ENCODE data around the gene TCFL5.

TCFL5 gene

DNA sequence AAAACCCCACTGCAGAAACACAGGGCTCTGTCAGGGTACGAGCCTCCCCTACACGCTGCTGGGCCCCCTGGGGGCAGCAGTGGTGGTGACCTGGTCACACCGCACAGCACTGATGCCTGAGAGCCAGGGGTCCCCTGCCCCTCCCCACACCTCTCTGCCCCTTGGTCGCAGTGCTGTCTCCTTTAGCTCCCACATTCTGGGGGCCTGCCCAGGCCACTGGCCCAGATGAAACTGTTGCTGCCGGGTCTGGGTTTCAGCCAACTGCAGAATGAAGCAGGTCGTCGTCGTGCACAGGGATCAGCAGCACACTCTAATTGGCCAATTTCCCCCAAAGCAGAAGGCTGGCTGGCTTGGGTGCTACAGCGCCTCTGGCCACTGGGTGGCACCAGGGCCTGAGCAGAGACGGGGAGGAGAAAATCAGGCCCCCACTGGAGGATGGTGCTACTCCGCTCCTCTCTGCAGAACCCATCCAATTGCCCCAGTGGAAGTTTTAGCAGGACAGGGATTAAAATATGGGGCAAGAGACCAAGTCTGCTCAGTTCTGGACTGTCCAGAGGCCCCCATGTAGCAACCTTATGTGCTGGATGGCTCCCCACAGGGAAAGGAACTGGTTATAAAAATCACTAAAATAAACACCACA, 38.5 kb upstream of the TCFL5 start:
- CTCF ChIA-PET = interaction anchor here (1.1 to 7.3 kb wide), 9 partner anchors 9 to 109 kb away, joined by 3 to 46 read pairs (median 9); partner anchors contain the start of gene DIDO1
- Mint-ChIP-seq H3K4me3 (no peak overlapping the region), H3K27ac (peak overlapping the region; percentile 89), H3K4me1 (peaks cover 46% of the 10 kb centered on the region), H3K27me3 (peaks cover 4% of the 10 kb centered on the region), H3K9me3 (no peaks in the 10 kb centered on the region), H3K36me3 (peaks cover 52% of the 10 kb centered on the region)
- peak; percentile 83 for DNase-seq

DNA sequence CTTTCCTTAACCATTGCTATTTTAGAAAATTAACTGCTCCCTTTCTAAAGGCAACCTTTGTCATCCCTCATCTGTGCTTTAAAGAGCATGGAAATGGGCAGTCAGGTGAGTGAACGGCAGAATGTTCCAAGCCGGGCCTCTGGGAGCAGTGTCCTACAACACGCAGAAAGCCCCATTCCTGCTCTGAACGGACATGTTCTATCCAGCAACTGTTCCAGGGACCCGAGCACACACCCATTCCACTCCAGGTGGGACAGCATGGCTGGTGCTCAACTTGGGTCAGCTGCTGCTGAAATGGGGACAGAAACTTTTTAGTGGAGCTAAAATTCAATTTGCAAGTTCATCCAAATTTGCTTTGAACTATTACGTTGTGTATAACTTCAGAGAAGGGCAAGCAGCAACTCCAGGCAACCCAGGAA, 38.0 kb upstream of the TCFL5 start:
- no peak overlapping the region for H3K4me3 Mint-ChIP-seq
- peak overlapping the region; percentile 33 for H3K27ac Mint-ChIP-seq
- H3K4me1 Mint-ChIP-seq = peaks cover 46% of the 10 kb centered on the region
- peaks cover 50% of the 10 kb centered on the region for H3K36me3 Mint-ChIP-seq
- CTCF ChIA-PET = interaction anchor here (1.3 to 7.3 kb wide), 8 partner anchors 8 to 109 kb away, joined by 4 to 46 read pairs (median 11); partner anchors contain the start of gene DIDO1
- H3K27me3 Mint-ChIP-seq = peaks cover 4% of the 10 kb centered on the region
- DNase-seq = no peak
- H3K9me3 Mint-ChIP-seq = no peaks in the 10 kb centered on the region

DNA sequence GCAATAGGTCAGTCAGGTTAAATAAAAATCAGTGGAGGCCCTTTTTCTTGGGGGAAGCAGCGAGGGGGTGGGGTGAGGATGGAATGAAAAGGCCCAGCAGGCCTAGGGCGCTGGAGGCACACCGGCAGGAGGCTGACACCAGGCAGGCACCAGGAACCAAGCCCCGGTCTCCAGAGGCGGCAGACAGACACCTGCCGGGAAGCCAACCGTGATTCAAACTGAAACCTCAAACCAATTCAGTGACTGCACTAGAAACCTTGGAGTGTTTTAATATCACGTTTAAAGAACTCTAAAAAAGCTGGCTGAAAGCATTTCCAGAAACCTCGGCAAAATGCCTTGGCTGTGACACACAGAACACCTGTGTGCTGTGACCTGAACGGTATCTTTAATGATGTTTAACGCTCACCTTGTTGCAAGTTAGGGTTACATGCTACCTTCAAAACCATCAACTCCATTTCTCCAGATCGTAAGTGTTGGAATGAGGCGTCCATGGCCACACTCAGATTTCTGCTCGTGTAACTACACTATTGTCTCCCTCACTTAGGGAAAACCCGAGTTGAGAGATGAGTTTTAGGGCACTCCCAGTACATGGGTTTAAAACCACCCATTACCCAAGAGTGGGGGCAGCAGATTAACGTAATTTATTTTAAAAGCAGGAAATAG, 37.5 kb upstream of the TCFL5 start:
- no peak for DNase-seq
- H3K9me3 Mint-ChIP-seq = no peaks in the 10 kb centered on the region
- peak overlapping the region; percentile 86 for H3K27ac Mint-ChIP-seq
- H3K4me1 Mint-ChIP-seq = peaks cover 49% of the 10 kb centered on the region
- peaks cover 51% of the 10 kb centered on the region for H3K36me3 Mint-ChIP-seq
- H3K4me3 Mint-ChIP-seq = peak overlapping the region; percentile 26
- CTCF ChIA-PET = interaction anchor here (1.3 to 7.3 kb wide), 9 partner anchors 8 to 110 kb away, joined by 4 to 46 read pairs (median 9); partner anchors contain the start of gene DIDO1
- peaks cover 4% of the 10 kb centered on the region for H3K27me3 Mint-ChIP-seq

DNA sequence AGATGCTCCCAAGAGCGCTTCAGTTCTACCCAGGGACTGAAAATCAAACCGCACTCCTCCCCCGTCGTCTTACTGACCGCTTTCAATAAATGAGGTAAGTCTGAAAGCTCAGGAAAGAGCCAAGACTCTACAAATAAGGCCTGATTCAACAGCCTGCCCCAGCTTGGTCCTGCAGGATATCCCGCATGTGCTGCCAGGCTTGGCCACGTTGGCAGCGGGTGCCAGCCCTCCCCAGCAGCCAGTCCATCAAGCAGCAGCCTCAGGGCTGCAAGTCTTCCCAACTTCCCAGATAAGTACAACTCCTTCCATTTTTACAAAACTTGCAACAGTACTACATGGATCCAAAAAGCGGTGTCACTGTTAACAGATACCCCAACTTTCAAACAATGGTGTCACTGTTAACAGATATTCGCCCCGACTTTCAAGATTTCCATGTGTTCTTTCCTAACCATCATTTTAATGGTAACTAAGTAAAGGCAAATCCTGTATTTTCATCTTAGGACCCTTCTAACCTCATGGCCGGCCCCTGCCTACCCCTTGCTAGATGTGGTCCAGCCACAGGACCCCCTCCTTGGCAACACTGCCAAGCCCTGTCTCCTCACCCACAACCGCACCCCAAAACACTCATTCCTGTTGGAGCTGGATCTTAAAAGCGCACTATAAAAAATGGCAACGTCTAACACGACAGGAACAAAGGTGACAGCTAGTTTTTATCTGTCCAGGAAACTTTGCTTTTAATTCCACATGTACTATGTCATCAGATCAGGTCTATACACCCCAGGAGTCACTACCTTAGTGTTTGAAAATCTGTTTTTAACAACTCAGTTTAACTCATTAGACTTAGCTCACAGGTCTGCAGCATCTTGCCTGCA, 36.7 kb upstream of the TCFL5 start:
- Mint-ChIP-seq H3K27ac (peak overlapping the region; percentile 86), H3K36me3 (peaks cover 53% of the 10 kb centered on the region), H3K4me3 (no peak overlapping the region), H3K4me1 (peaks cover 56% of the 10 kb centered on the region), H3K27me3 (peaks cover 4% of the 10 kb centered on the region), H3K9me3 (no peaks in the 10 kb centered on the region)
- CTCF ChIA-PET = interaction anchor here (1.4 to 7.3 kb wide), 8 partner anchors 8 to 36 kb away, joined by 4 to 46 read pairs (median 8); partner anchors contain the start of gene DIDO1
- DNase-seq = no peak

DNA sequence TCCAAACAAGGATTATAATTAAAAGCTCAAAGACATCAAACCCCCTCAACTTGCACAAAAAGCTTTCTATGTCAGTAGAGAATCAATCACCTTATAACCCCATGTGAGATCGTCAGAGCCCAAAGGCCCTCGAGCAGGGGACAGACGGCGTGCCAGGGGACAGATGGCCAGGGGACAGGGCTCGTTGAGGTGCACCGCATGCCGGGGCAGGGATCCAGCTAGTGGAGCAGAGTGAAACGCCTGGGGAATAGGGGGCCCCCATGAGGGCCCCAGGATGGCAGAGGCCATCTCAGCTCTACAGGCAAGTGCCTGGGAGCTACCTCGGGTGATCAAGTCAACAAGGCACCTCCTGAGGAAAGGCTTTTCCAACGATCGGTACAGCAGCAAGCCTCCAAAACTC, 36.0 kb upstream of the TCFL5 start:
- H3K27ac Mint-ChIP-seq = peak overlapping the region; percentile 33
- H3K4me3 Mint-ChIP-seq = no peak overlapping the region
- H3K36me3 Mint-ChIP-seq = peaks cover 58% of the 10 kb centered on the region
- no peak for DNase-seq
- H3K9me3 Mint-ChIP-seq = no peaks in the 10 kb centered on the region
- CTCF ChIA-PET = interaction anchor here (1.4 to 7.3 kb wide), 3 partner anchors 9 to 23 kb away, joined by 4 to 46 read pairs (median 5); no protein-coding TSS in a partner anchor
- peaks cover 62% of the 10 kb centered on the region for H3K4me1 Mint-ChIP-seq
- H3K27me3 Mint-ChIP-seq = peaks cover 4% of the 10 kb centered on the region

DNA sequence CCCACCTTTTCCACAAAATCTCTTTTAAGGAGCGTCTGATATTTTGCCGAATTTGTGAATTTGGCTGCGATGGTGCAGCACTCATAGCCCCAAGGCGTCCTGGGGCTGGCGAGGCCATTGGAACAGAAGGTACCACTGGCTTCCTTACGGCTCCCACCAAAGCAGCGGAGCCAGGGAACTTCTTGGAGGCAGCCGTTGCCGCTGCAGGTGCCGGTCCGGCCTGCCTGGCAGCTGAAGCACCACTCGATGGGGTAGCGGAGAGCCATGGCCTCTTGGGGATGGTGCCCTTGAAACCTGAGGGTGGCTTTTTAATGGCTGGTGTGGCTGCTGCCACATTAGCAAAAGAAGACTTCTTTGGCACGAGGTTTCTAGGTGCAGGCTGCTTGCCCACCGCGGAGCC, 34.9 kb upstream of the TCFL5 start:
- Mint-ChIP-seq H3K27me3 (peaks cover 4% of the 10 kb centered on the region), H3K4me1 (peaks cover 66% of the 10 kb centered on the region), H3K9me3 (no peaks in the 10 kb centered on the region), H3K36me3 (peaks cover 60% of the 10 kb centered on the region), H3K4me3 (no peak overlapping the region), H3K27ac (no peak overlapping the region)
- CTCF ChIA-PET = interaction anchor here (1.4 kb wide), 1 partner anchor 11 kb away, joined by 4 read pairs; no protein-coding TSS in a partner anchor
- no peak for DNase-seq

DNA sequence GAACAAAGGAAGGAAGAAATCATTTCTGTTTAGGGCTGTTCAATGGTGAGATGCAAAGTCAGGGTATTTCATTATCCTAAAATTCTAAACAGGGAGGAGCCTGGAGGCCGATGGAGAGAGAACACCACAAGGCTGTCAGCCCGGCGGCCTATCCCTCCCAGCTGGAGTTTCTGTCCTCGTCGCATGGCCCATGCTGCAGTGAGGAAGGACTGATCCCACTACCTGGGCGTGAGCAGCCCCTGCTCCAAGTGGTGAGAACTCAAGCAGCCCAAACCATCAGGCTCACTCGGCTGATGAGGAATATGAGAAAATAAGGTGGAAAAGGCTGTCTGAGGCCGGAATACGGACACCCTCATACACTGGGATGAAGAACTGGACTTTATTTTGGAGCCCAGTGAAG, 33.9 kb upstream of the TCFL5 start:
- H3K27ac Mint-ChIP-seq = peak overlapping the region; percentile 83
- peaks cover 66% of the 10 kb centered on the region for H3K4me1 Mint-ChIP-seq
- no peaks in the 10 kb centered on the region for H3K9me3 Mint-ChIP-seq
- no peak overlapping the region for H3K4me3 Mint-ChIP-seq
- CTCF ChIA-PET = no interaction called here
- H3K27me3 Mint-ChIP-seq = peaks cover 4% of the 10 kb centered on the region
- DNase-seq = no peak
- H3K36me3 Mint-ChIP-seq = peaks cover 70% of the 10 kb centered on the region

DNA sequence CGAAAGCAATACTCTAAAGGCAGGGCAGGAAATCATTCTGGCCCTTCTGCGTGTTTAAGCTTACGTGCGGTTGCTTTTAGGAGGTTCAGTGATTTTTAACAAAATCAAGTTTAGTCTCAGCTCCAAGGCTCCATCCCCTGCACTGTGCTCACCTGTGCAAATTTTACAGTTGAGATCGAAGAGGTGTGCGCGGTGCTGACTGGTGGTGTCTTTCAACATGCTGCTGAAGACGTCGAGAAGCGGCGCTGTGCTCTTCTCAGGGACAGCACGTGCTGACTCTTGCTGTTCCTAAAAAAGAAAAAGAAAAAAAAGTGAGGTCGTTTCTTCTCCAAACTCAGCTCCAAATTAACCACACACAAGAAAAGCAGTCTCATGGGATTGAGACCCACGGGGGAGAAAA, 32.6 kb upstream of the TCFL5 start:
- no peak for DNase-seq
- CTCF ChIA-PET = interaction anchor here (1.3 to 2.5 kb wide), 2 partner anchors 13 to 20 kb away, joined by 3 to 11 read pairs; no protein-coding TSS in a partner anchor
- Mint-ChIP-seq H3K9me3 (no peaks in the 10 kb centered on the region), H3K36me3 (peaks cover 78% of the 10 kb centered on the region), H3K27ac (peak overlapping the region; percentile 55), H3K4me3 (no peak overlapping the region), H3K4me1 (peaks cover 59% of the 10 kb centered on the region), H3K27me3 (no peaks in the 10 kb centered on the region)

DNA sequence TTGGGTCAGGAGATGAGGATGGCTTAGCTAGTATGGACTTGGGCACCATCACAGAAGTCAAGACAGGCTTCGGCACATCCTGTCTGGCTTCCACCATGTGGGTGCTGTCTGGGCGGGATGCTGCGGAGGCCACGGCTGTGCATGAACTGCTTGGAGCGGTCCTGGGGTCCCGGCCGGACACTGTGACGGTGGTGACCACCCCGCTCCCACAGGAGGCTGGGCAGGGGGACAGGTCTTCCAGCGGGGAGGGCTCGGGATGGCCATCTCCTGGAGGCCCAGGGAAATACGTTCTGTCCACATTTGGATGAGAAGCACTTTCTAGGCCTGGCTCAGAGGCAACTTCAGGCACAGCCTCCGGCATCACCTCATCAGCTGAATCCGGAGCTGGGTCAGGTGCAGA, 32.1 kb upstream of the TCFL5 start:
- no peak overlapping the region for H3K4me3 Mint-ChIP-seq
- H3K27ac Mint-ChIP-seq = peak overlapping the region; percentile 55
- H3K36me3 Mint-ChIP-seq = peaks cover 75% of the 10 kb centered on the region
- H3K4me1 Mint-ChIP-seq = peaks cover 53% of the 10 kb centered on the region
- DNase-seq = no peak
- no peaks in the 10 kb centered on the region for H3K9me3 Mint-ChIP-seq
- no peaks in the 10 kb centered on the region for H3K27me3 Mint-ChIP-seq
- CTCF ChIA-PET = interaction anchor here (1.0 to 2.5 kb wide), 3 partner anchors 14 to 24 kb away, joined by 3 to 11 read pairs (median 3); no protein-coding TSS in a partner anchor

DNA sequence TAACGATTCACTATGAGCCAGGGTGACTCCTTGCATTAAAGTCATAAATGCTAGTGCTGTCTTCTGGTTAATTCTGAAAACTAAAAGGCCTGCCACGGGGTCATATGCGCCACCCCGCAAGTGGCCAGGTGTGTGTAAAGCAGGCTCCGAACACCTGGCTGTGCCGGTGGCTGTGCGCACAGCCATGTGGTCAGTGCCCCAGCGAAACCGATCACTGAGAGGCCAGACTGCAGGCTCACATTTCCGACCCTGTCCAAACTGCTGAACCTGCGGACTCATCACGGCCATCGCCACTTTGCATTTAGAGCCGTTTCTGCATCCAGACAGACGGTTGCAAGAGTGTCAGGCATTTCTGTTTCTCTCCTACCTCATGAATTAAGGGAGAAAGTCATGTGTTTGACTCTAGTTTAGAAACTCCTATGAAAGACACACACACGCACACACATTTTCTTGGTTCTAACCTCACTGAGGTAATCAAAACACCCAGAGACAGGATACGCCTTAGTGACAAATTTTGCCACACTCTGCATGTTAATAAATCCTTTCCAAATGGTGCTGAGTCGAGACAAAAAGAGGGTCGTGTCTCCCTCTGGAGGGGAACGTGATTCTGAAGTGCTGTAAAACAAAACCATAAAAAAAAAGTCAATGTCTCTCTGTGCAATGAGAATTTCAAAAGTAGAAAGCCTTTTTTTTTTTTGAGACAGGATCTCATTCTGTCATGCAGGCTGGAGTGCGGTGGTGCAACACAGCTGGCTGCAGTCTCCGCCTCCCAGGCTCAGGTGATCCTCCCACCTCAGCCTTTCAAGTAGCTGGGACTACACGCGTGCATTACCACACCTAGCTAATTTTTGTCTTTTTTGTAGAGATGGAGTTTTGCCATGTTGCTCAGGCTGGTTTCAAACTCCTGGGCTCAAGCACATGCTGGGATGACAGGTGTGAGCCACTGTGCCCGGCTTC, 31.0 kb upstream of the TCFL5 start:
- Mint-ChIP-seq H3K4me3 (no peak overlapping the region), H3K27me3 (no peaks in the 10 kb centered on the region), H3K27ac (peak overlapping the region; percentile 93), H3K36me3 (peaks cover 74% of the 10 kb centered on the region), H3K9me3 (no peaks in the 10 kb centered on the region), H3K4me1 (peaks cover 47% of the 10 kb centered on the region)
- CTCF ChIA-PET = interaction anchor here (1.0 to 2.5 kb wide), 5 partner anchors 15 to 25 kb away, joined by 3 to 14 read pairs (median 3); no protein-coding TSS in a partner anchor
- peak; percentile 73 for DNase-seq

DNA sequence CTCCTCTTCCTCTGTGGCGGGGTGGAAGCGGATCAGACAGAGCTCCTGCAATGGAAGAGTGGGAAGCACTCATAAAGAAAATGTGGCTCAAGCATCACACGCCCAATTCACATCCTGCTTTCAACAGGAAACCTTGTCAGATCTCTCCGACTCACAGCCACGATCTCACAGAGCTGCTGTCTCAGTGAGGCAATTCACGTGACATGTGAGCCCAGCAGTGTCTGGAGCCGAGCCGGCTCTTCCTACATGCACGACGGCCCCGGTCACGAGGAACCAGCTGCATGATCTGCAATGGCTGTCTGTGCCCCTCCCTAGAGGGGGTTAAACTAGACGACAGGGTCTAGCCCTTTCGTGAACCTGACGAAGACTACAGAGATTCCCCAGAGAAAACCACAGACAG, 29.5 kb upstream of the TCFL5 start:
- DNase-seq = peak; percentile 72
- H3K9me3 Mint-ChIP-seq = no peaks in the 10 kb centered on the region
- H3K27ac Mint-ChIP-seq = peak overlapping the region; percentile 93
- peaks cover 62% of the 10 kb centered on the region for H3K4me1 Mint-ChIP-seq
- no peak overlapping the region for H3K4me3 Mint-ChIP-seq
- no peaks in the 10 kb centered on the region for H3K27me3 Mint-ChIP-seq
- H3K36me3 Mint-ChIP-seq = peaks cover 82% of the 10 kb centered on the region
- CTCF ChIA-PET = interaction anchor here (0.8 to 2.4 kb wide), 7 partner anchors 8 to 68 kb away, joined by 3 to 14 read pairs (median 3); no protein-coding TSS in a partner anchor

DNA sequence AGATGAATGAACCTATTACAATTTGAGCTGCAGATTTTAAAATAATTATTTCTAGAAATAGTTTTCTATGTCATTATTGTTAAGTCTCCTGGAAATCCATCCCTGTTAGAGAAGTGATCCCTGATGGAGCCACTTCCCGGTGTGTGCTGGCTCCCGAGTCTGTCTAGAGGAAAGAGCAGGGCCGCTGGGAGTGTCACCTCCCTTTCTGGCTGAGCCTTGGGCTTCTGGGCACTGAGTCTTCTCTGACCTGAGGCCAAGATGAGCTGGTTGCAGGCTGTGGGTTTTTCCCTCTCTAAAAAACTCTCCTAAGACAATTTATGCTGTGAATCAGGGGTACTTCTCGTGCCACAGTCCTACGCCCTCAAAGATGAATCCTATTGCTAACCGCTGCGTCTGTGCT, 28.8 kb upstream of the TCFL5 start:
- Mint-ChIP-seq H3K4me3 (no peak overlapping the region), H3K27me3 (no peaks in the 10 kb centered on the region), H3K9me3 (no peaks in the 10 kb centered on the region), H3K4me1 (peaks cover 59% of the 10 kb centered on the region), H3K36me3 (peaks cover 76% of the 10 kb centered on the region), H3K27ac (peak overlapping the region; percentile 93)
- no peak for DNase-seq
- CTCF ChIA-PET = interaction anchor here (0.9 to 2.4 kb wide), 5 partner anchors 8 to 31 kb away, joined by 3 to 14 read pairs (median 4); no protein-coding TSS in a partner anchor

DNA sequence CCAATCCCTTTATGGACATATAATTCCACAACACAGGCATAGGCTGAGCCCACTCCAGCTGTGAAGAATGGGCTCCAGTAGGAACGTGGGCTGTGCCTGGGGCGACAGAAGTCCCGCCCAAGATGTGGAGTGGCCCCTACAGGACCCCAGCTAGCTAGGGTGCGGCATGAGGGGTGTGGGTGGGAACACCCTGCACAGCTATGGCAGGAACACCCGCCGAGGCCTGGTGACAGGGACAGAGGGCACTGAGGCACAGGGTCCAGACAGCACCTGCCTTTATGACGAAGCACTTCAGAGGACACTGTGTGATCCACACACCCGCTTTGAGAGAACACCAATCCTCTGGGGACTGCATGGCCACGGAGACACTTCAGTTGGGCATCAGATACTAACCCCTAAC, 28.2 kb upstream of the TCFL5 start:
- Mint-ChIP-seq H3K27me3 (no peaks in the 10 kb centered on the region), H3K4me3 (no peak overlapping the region), H3K4me1 (peaks cover 59% of the 10 kb centered on the region), H3K9me3 (no peaks in the 10 kb centered on the region), H3K36me3 (peaks cover 71% of the 10 kb centered on the region), H3K27ac (peak overlapping the region; percentile 65)
- DNase-seq = no peak
- CTCF ChIA-PET = interaction anchor here (1.7 to 2.4 kb wide), 2 partner anchors 12 to 18 kb away, joined by 6 to 14 read pairs; no protein-coding TSS in a partner anchor

All from activated naive CD4-positive, alpha-beta T cell treated with anti-CD3 and anti-CD28 coated beads, Interleukin-2, amount 10 ng/mL, durations not matched to agents 7 days and 5 days (primary cell).